AG09319 (cell line): ENCODE data around the gene ARSI.
"Not testable (repeated sequence)": the region's sequence is repeated elsewhere in the genome, so short reads cannot be mapped to it uniquely, and the experiment has no call there.

Experiments
- DNase-seq: peaks from one replicate; pipeline ENCODE4 v3.0.0-alpha.2; 2010; ENCODE audit warnings: low read depth; ENCODE audit errors: extremely low read depth
- CTCF ChIP-seq: IDR thresholded peaks from 2 replicates; pipeline ENCODE4 v1.5.1; 2011; ENCODE audit warnings: low read depth, mild to moderate bottlenecking, inconsistent platforms, low read length, moderate library complexity

ARSI gene

DNA sequence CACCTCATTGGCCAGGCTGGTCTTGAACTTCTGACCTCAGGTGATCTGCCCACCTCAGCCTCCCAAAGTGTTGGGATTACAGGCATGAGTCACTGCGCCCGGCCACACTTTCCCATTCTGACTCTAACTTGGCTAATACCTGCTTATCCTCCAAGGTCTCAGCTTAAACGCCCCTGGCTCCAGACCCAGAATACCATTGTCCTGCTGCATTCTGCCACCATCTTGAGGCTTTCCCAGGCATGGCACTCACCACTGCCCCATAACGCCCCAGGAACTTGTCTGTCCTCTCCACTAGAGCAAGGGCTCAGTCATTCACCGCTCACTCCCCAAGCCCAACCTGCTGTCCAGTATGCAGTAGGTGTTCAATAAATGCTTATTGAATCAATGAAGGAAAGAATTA, 53.0 kb downstream of the ARSI start:
- no peak for DNase-seq
- TF ChIP-seq CTCF: no peak

GRCh38 chr5:150248946-150249345, 53.8 kb downstream of the ARSI start:
- DNase-seq: no peak
- TF ChIP-seq CTCF: no peak

DNA sequence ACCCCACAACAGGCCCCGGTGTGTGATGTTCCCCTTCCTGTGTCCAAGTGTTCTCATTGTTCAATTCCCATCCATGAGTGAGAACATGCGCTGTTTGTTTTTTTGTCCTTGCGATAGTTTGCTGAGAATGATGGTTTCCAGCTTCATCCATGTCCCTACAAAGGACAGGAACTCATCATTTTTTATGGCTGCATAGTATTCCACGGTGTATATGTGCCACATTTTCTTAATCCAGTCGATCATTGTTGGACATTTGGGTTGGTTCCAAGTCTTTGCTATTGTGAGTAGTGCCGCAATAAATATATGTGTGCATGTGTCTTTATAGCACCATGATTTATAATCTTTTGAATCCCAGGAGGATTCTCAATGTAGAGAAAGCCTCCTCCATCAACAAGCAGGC, 54.2 kb downstream of the ARSI start:
- DNase-seq: not testable (repeated sequence)

GRCh38 chr5:150247726-150248125, 55.0 kb downstream of the ARSI start:
- DNase-seq: no peak
- no peak for TF ChIP-seq CTCF

GRCh38 chr5:150246835-150247234, 55.9 kb downstream of the ARSI start:
- TF ChIP-seq CTCF: no peak
- DNase-seq: no peak

- no peak for DNase-seq
- no peak for TF ChIP-seq CTCF
Observed at GRCh38 chr5:150246429-150246828, 56.3 kb downstream of the ARSI start.
